HCT116 (cell line): Measurements from ENCODE around the gene MEAK7. TPM values are rescaled to one million over a fixed set of nuclear protein-coding genes. Genes with fewer than 3 reads are reported as not detected.

Experiments used
- ATAC-seq: fragments of 200-7000 bp; cut with Tn5 transposase; 2 replicates; pipeline ENCODE4 v1.9.1; 2020; ENCODE audit warnings: mild to moderate bottlenecking, moderate library complexity
- BruUV-seq: library from RNA; stranded (reverse); fragments of 400-500 nt; replicated peaks from 2 replicates; lab custom pipeline; 2021; lab: Mats Ljungman, UMichigan
- CTCF ChIA-PET: fragments of 300-600 bp; sonication (Branson Sonifier 250); formaldehyde crosslinking; loops from one replicate; lab custom pipeline; 2021; ENCODE audit warnings: antibody characterized with exemption; lab: Charles Lee
- POLR2A ChIA-PET: fragments of 300-600, 350-600 bp; sonication (Branson Sonifier 250); formaldehyde crosslinking; loops from one replicate; lab custom pipeline; 2021; ENCODE audit warnings: antibody characterized with exemption; lab: Charles Lee
- RAD21 ChIA-PET, 2 experiments: fragments of 300-600 bp; sonication (Branson Sonifier 250); formaldehyde crosslinking; loops; one replicate each; lab custom pipeline; 2023; ENCODE audit warnings: low total read pairs in 2 of 2; ENCODE audit not compliant: uncharacterized antibody in 2 of 2, unreplicated experiment in 2 of 2, low non-redundant PET in 1 of 2; lab: Charles Lee
- DNase-seq: peaks from one replicate; pipeline ENCODE4 v3.0.0-alpha.2; 2010; ENCODE audit warnings: low read depth, low spot score
- H2AFZ ChIP-seq: fragments of 200-600 bp; shearing (Covaris generic), sonication (generic); 2 replicates; pipeline ENCODE4 v1.6.1; 2017; ENCODE audit warnings: low read depth, mixed run types, mixed read lengths, antibody characterized with exemption, low read length; ENCODE audit not compliant: poor library complexity, severe bottlenecking
- H3K27ac ChIP-seq: 2 replicates; pipeline ENCODE4 v1.5.1; 2012; ENCODE audit warnings: low read depth, low read length
- H3K27me3 ChIP-seq: fragments of 200-600 bp; sonication (generic); 2 replicates; pipeline ENCODE4 v1.6.1; 2016; ENCODE audit warnings: mixed run types, low read length, mixed read lengths; ENCODE audit not compliant: insufficient read depth
- H3K36me3 ChIP-seq, 2 experiments: fragments of 200-500 bp in 1 of 2; fragments of 200-600 bp in 1 of 2; sonication (Bioruptor generic) in 1 of 2; sonication (generic) in 1 of 2; 2 replicates each; pipeline versions ENCODE4 v1.5.1 to v1.6.1; 2014 to 2016; ENCODE audit warnings: low read length in 2 of 2, inconsistent platforms in 1 of 2, mixed read lengths in 1 of 2, mixed run types in 1 of 2; ENCODE audit not compliant: insufficient read depth in 2 of 2, control insufficient read depth in 1 of 2
- H3K4me1 ChIP-seq, 2 experiments: fragments of 200-600 bp in 1 of 2; sonication (generic) in 1 of 2; 2 replicates each; pipeline versions ENCODE4 v1.5.1 to v1.6.1; 2012 to 2017; ENCODE audit warnings: low read length in 2 of 2, inconsistent platforms in 1 of 2, mild to moderate bottlenecking in 1 of 2, mixed read lengths in 1 of 2, mixed run types in 1 of 2, moderate library complexity in 1 of 2; ENCODE audit not compliant: insufficient read depth in 2 of 2, control insufficient read depth in 1 of 2
- H3K4me2 ChIP-seq: fragments of 200-600 bp; sonication (generic); 2 replicates; pipeline ENCODE4 v1.6.1; 2017; ENCODE audit warnings: mixed run types, low read length, mixed read lengths
- H3K4me3 ChIP-seq, 2 experiments: fragments of 200-600 bp in 1 of 2; sonication (generic) in 1 of 2; replicated peaks in 1 of 2; 2 replicates each; pipeline ENCODE4 v1.5.1; 2011 to 2016; ENCODE audit warnings: low read length in 2 of 2, control low read depth in 1 of 2, low read depth in 1 of 2, mild to moderate bottlenecking in 1 of 2, mixed read lengths in 1 of 2, mixed run types in 1 of 2
- H3K79me2 ChIP-seq: fragments of 200-600 bp; sonication (generic); 2 replicates; pipeline ENCODE4 v1.6.1; 2017; ENCODE audit warnings: mild to moderate bottlenecking, mixed run types, low read length, moderate library complexity, mixed read lengths; ENCODE audit not compliant: insufficient read depth
- H3K9ac ChIP-seq: fragments of 200-600 bp; sonication (generic); 2 replicates; pipeline ENCODE4 v1.6.1; 2016; ENCODE audit warnings: low read length, mixed read lengths
- H3K9me2 ChIP-seq: fragments of 200-600 bp; sonication (generic), shearing (Covaris generic); 2 replicates; pipeline ENCODE4 v1.6.1; 2017; ENCODE audit warnings: mixed run types, mild to moderate bottlenecking, moderate library complexity; ENCODE audit not compliant: insufficient read depth
- H3K9me3 ChIP-seq, 2 experiments: fragments of 200-500 bp in 1 of 2; fragments of 200-600 bp in 1 of 2; sonication (Bioruptor generic) in 1 of 2; sonication (generic) in 1 of 2; 2 replicates each; pipeline ENCODE4 v1.6.1; 2014 to 2017; ENCODE audit warnings: low read length in 2 of 2, mixed read lengths in 2 of 2, inconsistent platforms in 1 of 2, low read depth in 1 of 2, mild to moderate bottlenecking in 1 of 2, mixed run types in 1 of 2, moderate library complexity in 1 of 2; ENCODE audit not compliant: control insufficient read depth in 1 of 2, insufficient read depth in 1 of 2
- H4K20me1 ChIP-seq: fragments of 200-600 bp; sonication (generic), shearing (Covaris generic); 2 replicates; pipeline ENCODE4 v1.6.1; 2017; ENCODE audit warnings: mixed run types, mild to moderate bottlenecking, moderate library complexity; ENCODE audit not compliant: insufficient read depth
- CEBPB ChIP-seq: IDR thresholded peaks from 2 replicates; pipeline ENCODE4 v1.6.1; 2012; ENCODE audit warnings: low read depth
- CTCF ChIP-seq, 3 experiments: fragments of 200-600 bp in 1 of 3; sonication (generic) in 1 of 3; IDR thresholded peaks in 2 of 3; conservative IDR thresholded peaks in 1 of 3; 2 replicates each; pipeline ENCODE4 v1.5.1; 2012 to 2017; ENCODE audit warnings: low read depth in 2 of 3, low read length in 2 of 3, antibody characterized with exemption in 1 of 3, borderline replicate concordance in 1 of 3, control low read depth in 1 of 3, mild to moderate bottlenecking in 1 of 3, mixed read lengths in 1 of 3, mixed run types in 1 of 3, moderate library complexity in 1 of 3; ENCODE audit not compliant: insufficient read depth in 1 of 3
- EGR1 ChIP-seq: IDR thresholded peaks from 2 replicates; pipeline ENCODE4 v1.6.1; 2012; ENCODE audit warnings: low read depth
- ELF1 ChIP-seq: IDR thresholded peaks from 2 replicates; pipeline ENCODE4 v1.6.1; 2012; ENCODE audit warnings: low read depth, borderline replicate concordance
- MAX ChIP-seq: IDR thresholded peaks from 2 replicates; pipeline ENCODE4 v1.6.1; 2012
- POLR2A ChIP-seq: IDR thresholded peaks from 2 replicates; pipeline ENCODE4 v1.7.0; 2011; ENCODE audit warnings: borderline replicate concordance; ENCODE audit not compliant: insufficient read depth, insufficient read length; ENCODE audit errors: extremely low read depth
- SP1 ChIP-seq: IDR thresholded peaks from 2 replicates; pipeline ENCODE4 v1.6.1; 2012; ENCODE audit warnings: low read depth
- TCF7L2 ChIP-seq: IDR thresholded peaks from 2 replicates; pipeline ENCODE4 v1.7.0; 2011; ENCODE audit warnings: borderline replicate concordance, inconsistent platforms; ENCODE audit not compliant: insufficient read depth, insufficient read length; ENCODE audit errors: extremely low read depth
- ZBTB33 ChIP-seq: IDR thresholded peaks from 2 replicates; pipeline ENCODE4 v1.6.1; 2011; ENCODE audit warnings: mild to moderate bottlenecking, low read length, moderate library complexity; ENCODE audit not compliant: insufficient replicate concordance; ENCODE audit errors: extremely low read depth
- ZFX ChIP-seq: fragments of 450-650 bp; IDR thresholded peaks from 2 replicates; pipeline ENCODE4 v1.6.1; 2017
- intact Hi-C: fragments of 100-400 bp; cut with micrococcal nuclease; formaldehyde crosslinking; loops from 2 replicates; pipeline ENCODE4 v1.10.0; 2022
- total RNA-seq: library from RNA; stranded (reverse); gene quantifications from one replicate; pipeline ENCODE4 v1.2.1, GENCODE V29; 2021; ENCODE audit not compliant: unreplicated experiment

MEAK7 gene
- total RNA-seq, 1 experiment from 2014 or later = 32.2 TPM

- POLR2A ChIA-PET = no interaction called here
- Histone ChIP-seq H3K9ac (no peak overlapping the region), H3K4me3 (no peak overlapping the region), H3K9me3 (no peaks in the 10 kb centered on the region), H3K27me3 (no peaks in the 10 kb centered on the region; the same call in 1 of the 2 replicates), H3K4me1 (peaks cover 0 to 17% of the 10 kb centered on the region in 2 experiments; a peak in 2 of 4 replicates), H3K27ac (no peak overlapping the region), H3K4me2 (peak overlapping the region; percentile 18), H3K79me2 (no peaks in the 10 kb centered on the region), H2AFZ (no peak overlapping the region), H4K20me1 (no peaks in the 10 kb centered on the region), H3K9me2 (no peaks in the 10 kb centered on the region), H3K36me3 (no peaks in the 10 kb centered on the region)
- intact Hi-C loops = no loop called here
- CTCF ChIA-PET = interaction anchor here (1.0 to 3.8 kb wide), 4 partner anchors 10 to 98 kb away, joined by 3 to 24 read pairs (median 6); no protein-coding TSS in a partner anchor
- no TSS peak for BruUV-seq
- ATAC-seq (peak; percentile 37; the same call in 1 of the 2 replicates), DNase-seq (no peak)
- TF ChIP-seq ZBTB33 (no peak), EGR1 (no peak), TCF7L2 (no peak), SP1 (no peak), CEBPB (no peak), CTCF (IDR thresholded peaks at IDR 0.05 in 2 of 3, conservative IDR thresholded peaks at IDR 0.05 in 1 of 3; ENCODE audit: borderline replicate concordance in 1 of 3, insufficient read depth in 1 of 3, low read depth in 2 of 3, low read length in 2 of 3) (no peak), MAX (no peak), ZFX (no peak), ELF1 (no peak), POLR2A (no peak)
- RAD21 ChIA-PET = interaction anchor here in 1 of 2 experiments (0.6 kb wide), 1 partner anchor 10 kb away, joined by 3 read pairs; no protein-coding TSS in a partner anchor
Observed at GRCh38 chr16:84520725-84521496, 16.5 kb upstream of the MEAK7 start.
